Endometrial microvascular endothelial cells (primary cell): Measurements from ENCODE around the gene DNAAF6. TPM values are rescaled to one million over a fixed set of nuclear protein-coding genes. Genes with fewer than 3 reads are reported as not detected.

Experiments
- in situ Hi-C: cut with HindIII; loops from 2 replicates; pipeline ENCODE4 v1.10.0; 2017; ENCODE audit warnings: low sequenced_read_pairs, low pct_unique_long_range_greater_than_20kb; ENCODE audit errors: inconsistent ontology term
- total RNA-seq: library from RNA; depleted of rRNA; stranded (reverse); fragments of >200 nt; gene quantifications from one replicate; pipeline ENCODE4 v1.2.3, GENCODE V29; 2015; ENCODE audit errors: inconsistent ontology term

The DNAAF6 gene
- total RNA-seq, 1 donor from 2014 or later: not detected

- in situ Hi-C loops: no loop called here
These were observed 67.4 kb downstream of the DNAAF6 start for GRCh38 chrX:107273795-107274194.

GRCh38 chrX:107288676-107289075 is 82.3 kb downstream of the DNAAF6 start:
- in situ Hi-C loops: no loop called here

DNA sequence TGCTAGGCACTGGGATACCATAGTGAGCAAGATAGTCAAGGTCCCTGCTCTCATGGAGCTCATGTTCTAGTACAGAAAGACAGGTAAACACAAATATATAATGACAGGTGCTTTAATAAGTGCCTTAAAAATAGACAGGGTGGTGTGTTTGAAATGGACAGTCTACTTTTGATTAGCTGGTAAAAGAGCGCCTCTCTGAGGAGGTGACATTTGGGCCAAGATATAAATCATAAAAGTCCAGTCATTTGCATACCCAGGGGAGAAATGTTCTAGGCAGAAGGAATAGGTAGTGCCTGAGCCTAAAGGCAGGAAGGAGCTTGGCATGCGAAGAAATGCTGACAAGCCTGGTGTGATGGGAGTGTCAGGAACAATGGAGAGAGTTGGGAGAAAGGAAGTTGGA is 83.6 kb downstream of the DNAAF6 start:
- in situ Hi-C loops: no loop called here

- in situ Hi-C loops: no loop called here
These were observed 86.6 kb downstream of the DNAAF6 start for GRCh38 chrX:107293056-107293455.

Other genes starting within 250 kb of the DNAAF6 start
- 9.5 TPM for gene MORC4, start 206.4 kb upstream of the DNAAF6 start, total RNA-seq
- 11.1 TPM for gene RBM41, start 87.8 kb upstream of the DNAAF6 start, total RNA-seq
- gene NUP62CL, start 178 bp upstream of the DNAAF6 start, total RNA-seq: not detected
- gene FRMPD3, start 243.0 kb downstream of the DNAAF6 start, total RNA-seq: not detected